ENCODE data around the gene SREBF2.
"Not testable (repeated sequence)": the region's sequence is repeated elsewhere in the genome, so short reads cannot be mapped to it uniquely, and the experiment has no call there.

SREBF2 gene

DNA sequence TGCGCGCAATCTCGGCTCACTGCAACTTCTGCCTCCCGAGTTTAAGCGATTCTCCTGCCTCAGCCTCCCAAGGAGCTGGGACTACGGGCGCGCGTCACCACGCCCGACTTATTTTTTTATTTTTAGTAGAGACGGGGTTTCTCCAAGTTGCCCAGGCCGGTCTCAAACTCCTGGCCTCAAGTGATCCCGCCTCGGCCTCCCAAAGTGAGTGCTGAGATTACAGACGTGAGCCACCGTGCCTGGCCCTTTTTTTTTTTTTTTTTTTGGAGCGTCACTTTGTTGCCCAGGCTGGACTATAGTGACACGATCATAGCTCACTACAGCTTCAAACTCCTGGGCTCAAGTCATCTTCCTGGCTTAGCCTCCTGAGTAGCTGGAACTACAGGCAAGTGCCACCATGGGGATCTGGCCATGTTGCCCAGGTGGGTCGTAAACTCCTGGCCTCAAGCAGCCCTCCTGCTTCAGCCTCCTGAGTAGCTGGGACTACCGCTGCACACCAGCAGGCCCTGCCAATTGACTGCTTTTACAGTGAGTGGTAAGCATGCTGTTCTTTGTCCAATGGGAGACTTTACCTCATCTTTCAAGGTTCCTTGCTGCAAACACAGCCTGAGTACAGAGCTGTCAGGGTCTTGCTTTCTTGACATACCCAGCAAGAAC is 114.6 kb downstream of the SREBF2 start:
- Histone ChIP-seq H3K36me3 (peaks cover 39% of the 10 kb centered on the region), H3K27ac (peak overlapping the region; percentile 98), H3K9me3 (ENCODE audit: severe bottlenecking) (no peaks in the 10 kb centered on the region), H3K27me3 (ENCODE audit: insufficient read depth, low read depth, severe bottlenecking) (no peaks in the 10 kb centered on the region), H3K4me3 (ENCODE audit: low read depth, low read length) (peak overlapping the region; percentile 83)
- TF ChIP-seq, protein P1, sequence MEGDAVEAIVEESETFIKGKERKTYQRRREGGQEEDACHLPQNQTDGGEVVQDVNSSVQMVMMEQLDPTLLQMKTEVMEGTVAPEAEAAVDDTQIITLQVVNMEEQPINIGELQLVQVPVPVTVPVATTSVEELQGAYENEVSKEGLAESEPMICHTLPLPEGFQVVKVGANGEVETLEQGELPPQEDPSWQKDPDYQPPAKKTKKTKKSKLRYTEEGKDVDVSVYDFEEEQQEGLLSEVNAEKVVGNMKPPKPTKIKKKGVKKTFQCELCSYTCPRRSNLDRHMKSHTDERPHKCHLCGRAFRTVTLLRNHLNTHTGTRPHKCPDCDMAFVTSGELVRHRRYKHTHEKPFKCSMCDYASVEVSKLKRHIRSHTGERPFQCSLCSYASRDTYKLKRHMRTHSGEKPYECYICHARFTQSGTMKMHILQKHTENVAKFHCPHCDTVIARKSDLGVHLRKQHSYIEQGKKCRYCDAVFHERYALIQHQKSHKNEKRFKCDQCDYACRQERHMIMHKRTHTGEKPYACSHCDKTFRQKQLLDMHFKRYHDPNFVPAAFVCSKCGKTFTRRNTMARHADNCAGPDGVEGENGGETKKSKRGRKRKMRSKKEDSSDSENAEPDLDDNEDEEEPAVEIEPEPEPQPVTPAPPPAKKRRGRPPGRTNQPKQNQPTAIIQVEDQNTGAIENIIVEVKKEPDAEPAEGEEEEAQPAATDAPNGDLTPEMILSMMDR (IDR thresholded peaks at IDR 0.05; ENCODE audit: low read depth, low read length) = no peak
- DNase-seq = no peak

DNA sequence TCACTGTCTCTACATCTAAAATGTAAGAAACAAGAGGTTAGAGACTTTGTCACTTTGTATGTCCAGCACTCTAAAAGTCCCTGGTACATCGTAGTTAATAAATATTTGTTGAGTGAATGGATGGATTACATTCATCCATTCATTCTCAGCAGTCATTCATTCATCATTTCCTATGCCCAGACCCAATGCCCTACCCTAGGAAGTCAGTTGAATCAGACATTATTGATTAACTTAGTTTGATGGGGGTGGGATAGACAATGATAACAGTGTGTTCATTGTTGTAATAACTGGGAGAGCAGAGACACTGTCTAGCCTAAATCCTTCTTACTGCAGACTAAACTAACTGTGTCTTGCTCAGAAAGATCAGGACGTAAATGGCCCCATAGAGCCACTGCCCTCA is 115.2 kb downstream of the SREBF2 start:
- no peak for DNase-seq
- TF ChIP-seq, protein P1 (IDR thresholded peaks at IDR 0.05; ENCODE audit: low read depth, low read length) = no peak
- Histone ChIP-seq H3K4me3 (ENCODE audit: low read depth, low read length) (no peak overlapping the region), H3K27me3 (ENCODE audit: insufficient read depth, low read depth, severe bottlenecking) (no peaks in the 10 kb centered on the region), H3K27ac (no peak overlapping the region), H3K9me3 (ENCODE audit: severe bottlenecking) (no peaks in the 10 kb centered on the region), H3K36me3 (peaks cover 34% of the 10 kb centered on the region)

GRCh38 chr22:41948928-41949296 is 116.0 kb downstream of the SREBF2 start:
- not testable (repeated sequence) for H3K9me3 ChIP-seq (ENCODE audit: severe bottlenecking); H3K27me3 ChIP-seq (ENCODE audit: insufficient read depth, low read depth, severe bottlenecking); H3K4me3 ChIP-seq (ENCODE audit: low read depth, low read length); DNase-seq; H3K27ac ChIP-seq
- peaks cover 26% of the 10 kb centered on the region for H3K36me3 ChIP-seq

DNA sequence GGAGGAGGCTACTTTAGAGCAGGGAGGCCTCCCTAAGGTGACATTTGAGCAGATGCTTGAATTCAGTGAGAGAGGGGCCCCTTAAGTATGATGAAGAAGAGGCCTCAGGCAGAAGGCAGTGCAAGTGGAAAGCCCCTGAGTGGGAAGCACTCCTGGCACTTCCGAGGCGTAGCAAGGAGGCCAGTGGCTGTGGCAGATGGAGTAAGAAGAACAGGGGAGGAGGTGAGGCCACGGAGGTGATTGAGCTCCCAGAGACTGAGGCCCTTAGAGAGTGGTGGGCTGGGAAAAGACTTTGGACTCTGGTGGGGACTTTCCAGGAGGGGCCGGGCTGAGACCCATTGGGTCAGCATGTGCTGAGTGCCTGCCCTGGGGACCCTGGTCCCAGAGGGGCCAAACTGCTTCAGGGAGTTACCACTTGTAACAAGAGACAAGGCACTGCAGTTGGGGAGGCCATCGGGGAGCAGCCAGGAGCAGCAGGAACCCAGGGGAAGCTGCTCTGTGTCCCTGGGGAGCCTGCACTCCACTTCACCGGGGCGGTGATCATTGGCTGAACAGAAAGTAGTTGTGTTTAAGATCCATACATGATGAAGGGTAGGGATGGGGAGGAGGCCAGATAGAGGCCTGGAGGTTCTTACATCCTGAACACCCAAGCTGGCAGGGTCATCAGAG is 116.5 kb downstream of the SREBF2 start:
- Histone ChIP-seq H3K27ac (no peak overlapping the region), H3K9me3 (ENCODE audit: severe bottlenecking) (no peaks in the 10 kb centered on the region), H3K36me3 (peaks cover 21% of the 10 kb centered on the region), H3K4me3 (ENCODE audit: low read depth, low read length) (no peak overlapping the region), H3K27me3 (ENCODE audit: insufficient read depth, low read depth, severe bottlenecking) (no peaks in the 10 kb centered on the region)
- TF ChIP-seq, protein P1 (IDR thresholded peaks at IDR 0.05; ENCODE audit: low read depth, low read length) = no peak
- DNase-seq = no peak

GRCh38 chr22:41951898-41952474 is 119.1 kb downstream of the SREBF2 start, which contains the start of gene SMIM45:
SMIM45 (plus strand) TSS chr22:41952150.
- Histone ChIP-seq H3K27me3 (ENCODE audit: insufficient read depth, low read depth, severe bottlenecking) (no peaks in the 10 kb centered on the region), H3K9me3 (ENCODE audit: severe bottlenecking) (no peaks in the 10 kb centered on the region), H3K27ac (no peak within 1 kb of the TSS), H3K4me3 (ENCODE audit: low read depth, low read length) (no peak within 1 kb of the TSS), H3K36me3 (no peaks in the 10 kb centered on the region)
- TF ChIP-seq, protein P1 (IDR thresholded peaks at IDR 0.05; ENCODE audit: low read depth, low read length) = no peak
- DNase-seq = no peak

DNA sequence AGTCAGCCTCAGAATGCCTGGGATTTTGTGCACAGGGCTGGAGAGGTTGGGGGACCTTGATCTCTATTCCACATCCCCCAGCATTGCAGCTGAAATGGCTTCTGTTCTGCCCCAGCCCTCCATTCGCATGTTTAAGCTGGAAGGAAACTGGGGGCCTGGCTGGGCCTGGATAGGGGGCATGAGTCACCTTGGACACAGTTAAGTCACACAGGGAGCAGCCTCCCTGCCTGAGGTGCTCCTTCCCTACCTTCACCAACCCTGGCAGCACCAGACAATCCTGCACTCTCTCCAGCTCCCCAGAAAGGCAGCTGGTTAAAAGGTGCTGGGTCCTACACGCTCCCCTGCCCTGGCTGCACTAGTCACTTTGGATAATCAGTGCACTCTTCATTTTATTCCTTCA is 119.8 kb downstream of the SREBF2 start:
- no peak for DNase-seq
- TF ChIP-seq, protein P1 (IDR thresholded peaks at IDR 0.05; ENCODE audit: low read depth, low read length) = no peak
- Histone ChIP-seq H3K27me3 (ENCODE audit: insufficient read depth, low read depth, severe bottlenecking) (no peaks in the 10 kb centered on the region), H3K36me3 (no peaks in the 10 kb centered on the region), H3K4me3 (ENCODE audit: low read depth, low read length) (no peak overlapping the region), H3K9me3 (ENCODE audit: severe bottlenecking) (no peaks in the 10 kb centered on the region), H3K27ac (no peak overlapping the region)
